Measurements from ENCODE around the gene SNX3.

DNA sequence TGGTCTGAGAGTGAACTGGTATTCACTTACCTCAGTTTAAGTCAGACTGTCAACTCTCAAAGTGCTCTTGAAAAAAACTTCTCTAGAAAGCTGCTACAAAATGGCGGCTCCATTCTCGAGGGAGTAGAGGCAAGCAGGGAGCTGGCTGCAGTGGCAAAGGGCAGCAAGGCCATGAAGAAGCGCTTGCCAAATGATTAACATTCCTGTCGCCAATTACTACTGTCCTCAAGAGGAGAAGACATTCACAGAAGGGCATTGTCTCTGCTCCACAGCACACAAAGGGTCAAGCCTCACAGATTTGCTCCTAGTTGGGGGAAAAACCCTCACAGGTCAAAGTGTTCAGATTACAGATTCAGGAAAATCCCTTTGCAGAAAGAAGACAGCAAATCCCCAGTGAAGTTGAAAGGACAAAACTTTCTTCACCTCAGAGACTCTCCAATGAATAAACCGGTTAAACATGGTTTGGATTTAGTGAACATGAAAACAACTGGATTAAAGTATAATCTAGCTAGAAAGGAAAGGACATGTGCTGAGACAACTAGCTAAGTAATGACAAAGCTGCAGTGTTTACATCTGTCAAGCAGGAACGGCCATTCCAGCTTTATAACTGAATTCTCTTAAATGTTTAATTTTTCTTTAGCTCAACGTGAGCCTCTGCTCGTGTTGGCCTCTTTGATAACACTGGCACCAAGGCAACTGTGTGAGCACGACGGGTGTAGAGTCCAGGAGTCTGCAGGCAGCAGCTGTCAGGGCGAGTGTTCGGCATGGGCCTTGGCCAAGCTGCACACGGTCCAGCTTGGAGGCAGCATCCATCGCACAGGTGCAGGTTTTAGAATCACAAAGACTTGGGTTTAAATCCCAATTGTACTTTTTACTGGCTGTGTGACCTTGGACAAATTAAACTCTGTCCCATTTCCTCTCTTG, 57.4 kb downstream of the SNX3 start:
- TF ChIP-seq, protein P1, sequence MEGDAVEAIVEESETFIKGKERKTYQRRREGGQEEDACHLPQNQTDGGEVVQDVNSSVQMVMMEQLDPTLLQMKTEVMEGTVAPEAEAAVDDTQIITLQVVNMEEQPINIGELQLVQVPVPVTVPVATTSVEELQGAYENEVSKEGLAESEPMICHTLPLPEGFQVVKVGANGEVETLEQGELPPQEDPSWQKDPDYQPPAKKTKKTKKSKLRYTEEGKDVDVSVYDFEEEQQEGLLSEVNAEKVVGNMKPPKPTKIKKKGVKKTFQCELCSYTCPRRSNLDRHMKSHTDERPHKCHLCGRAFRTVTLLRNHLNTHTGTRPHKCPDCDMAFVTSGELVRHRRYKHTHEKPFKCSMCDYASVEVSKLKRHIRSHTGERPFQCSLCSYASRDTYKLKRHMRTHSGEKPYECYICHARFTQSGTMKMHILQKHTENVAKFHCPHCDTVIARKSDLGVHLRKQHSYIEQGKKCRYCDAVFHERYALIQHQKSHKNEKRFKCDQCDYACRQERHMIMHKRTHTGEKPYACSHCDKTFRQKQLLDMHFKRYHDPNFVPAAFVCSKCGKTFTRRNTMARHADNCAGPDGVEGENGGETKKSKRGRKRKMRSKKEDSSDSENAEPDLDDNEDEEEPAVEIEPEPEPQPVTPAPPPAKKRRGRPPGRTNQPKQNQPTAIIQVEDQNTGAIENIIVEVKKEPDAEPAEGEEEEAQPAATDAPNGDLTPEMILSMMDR (IDR thresholded peaks at IDR 0.05): no peak
- TF ChIP-seq POLR2A (IDR thresholded peaks at IDR 0.05): no peak
- TF ChIP-seq POLR2AphosphoS5 (IDR thresholded peaks at IDR 0.05): no peak
